Measurements from ENCODE around the gene GXYLT2.

The GXYLT2 gene

DNA sequence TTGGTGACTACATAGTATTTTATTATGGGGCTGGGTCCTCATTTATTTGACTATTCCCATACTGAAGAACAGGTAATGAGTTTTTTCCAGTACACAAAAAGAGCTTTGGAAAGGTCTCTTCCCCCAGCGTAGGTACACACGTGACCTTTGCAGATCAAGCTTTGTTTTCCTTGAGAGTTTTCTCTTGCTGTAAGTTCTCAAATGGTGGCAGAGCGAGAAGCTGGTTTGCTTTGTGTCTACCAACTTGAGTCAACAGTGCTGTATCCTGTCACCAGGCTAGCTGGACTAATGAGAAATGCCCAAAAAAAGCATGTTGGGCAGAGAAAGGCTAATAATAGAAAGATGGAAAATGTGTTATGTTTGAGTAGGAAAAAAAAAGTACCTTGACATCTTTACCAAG, 21.7 kb downstream of the GXYLT2 start:
- no peak for TF ChIP-seq POLR2AphosphoS5 (IDR thresholded peaks at IDR 0.05; ENCODE audit: low read depth, low read length)
- TF ChIP-seq TAF1 (IDR thresholded peaks at IDR 0.05; ENCODE audit: borderline replicate concordance, insufficient read depth, low read length) = no peak

DNA sequence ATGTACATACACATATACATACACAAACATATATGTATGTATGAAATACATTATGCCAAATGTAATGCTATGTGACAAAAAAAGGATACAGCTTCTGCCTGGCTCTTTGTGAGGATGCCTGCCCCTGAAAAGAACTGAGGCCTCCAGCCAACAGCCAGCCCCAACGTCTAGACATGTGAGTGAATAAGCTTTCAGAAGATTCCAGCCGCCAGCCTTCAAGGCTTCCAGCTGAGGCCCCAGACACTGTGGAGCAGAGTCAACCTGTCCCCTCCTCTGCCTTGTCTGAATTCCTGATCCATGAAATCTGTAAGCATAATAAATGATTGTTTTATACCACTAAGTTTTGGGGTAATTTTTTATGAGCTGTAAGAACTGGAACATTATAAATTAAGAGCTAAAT, 24.7 kb downstream of the GXYLT2 start:
- TF ChIP-seq TAF1 (IDR thresholded peaks at IDR 0.05; ENCODE audit: borderline replicate concordance, insufficient read depth, low read length) (no peak), POLR2AphosphoS5 (IDR thresholded peaks at IDR 0.05; ENCODE audit: low read depth, low read length) (no peak), SIN3A (IDR thresholded peaks at IDR 0.05; ENCODE audit: borderline replicate concordance, insufficient read depth, low read length) (no peak), FOXP2 (optimal IDR thresholded peaks at IDR 0.05; ENCODE audit: borderline replicate concordance, extremely low read depth, extremely low read length, insufficient read depth) (no peak)
- TF ChIP-seq, protein P1, sequence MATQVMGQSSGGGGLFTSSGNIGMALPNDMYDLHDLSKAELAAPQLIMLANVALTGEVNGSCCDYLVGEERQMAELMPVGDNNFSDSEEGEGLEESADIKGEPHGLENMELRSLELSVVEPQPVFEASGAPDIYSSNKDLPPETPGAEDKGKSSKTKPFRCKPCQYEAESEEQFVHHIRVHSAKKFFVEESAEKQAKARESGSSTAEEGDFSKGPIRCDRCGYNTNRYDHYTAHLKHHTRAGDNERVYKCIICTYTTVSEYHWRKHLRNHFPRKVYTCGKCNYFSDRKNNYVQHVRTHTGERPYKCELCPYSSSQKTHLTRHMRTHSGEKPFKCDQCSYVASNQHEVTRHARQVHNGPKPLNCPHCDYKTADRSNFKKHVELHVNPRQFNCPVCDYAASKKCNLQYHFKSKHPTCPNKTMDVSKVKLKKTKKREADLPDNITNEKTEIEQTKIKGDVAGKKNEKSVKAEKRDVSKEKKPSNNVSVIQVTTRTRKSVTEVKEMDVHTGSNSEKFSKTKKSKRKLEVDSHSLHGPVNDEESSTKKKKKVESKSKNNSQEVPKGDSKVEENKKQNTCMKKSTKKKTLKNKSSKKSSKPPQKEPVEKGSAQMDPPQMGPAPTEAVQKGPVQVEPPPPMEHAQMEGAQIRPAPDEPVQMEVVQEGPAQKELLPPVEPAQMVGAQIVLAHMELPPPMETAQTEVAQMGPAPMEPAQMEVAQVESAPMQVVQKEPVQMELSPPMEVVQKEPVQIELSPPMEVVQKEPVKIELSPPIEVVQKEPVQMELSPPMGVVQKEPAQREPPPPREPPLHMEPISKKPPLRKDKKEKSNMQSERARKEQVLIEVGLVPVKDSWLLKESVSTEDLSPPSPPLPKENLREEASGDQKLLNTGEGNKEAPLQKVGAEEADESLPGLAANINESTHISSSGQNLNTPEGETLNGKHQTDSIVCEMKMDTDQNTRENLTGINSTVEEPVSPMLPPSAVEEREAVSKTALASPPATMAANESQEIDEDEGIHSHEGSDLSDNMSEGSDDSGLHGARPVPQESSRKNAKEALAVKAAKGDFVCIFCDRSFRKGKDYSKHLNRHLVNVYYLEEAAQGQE (IDR thresholded peaks at IDR 0.05; ENCODE audit: insufficient read depth in 1 of 2, low read depth in 2 of 2, low read length in 2 of 2) = no peak

GRCh38 chr3:72914383-72914782, 26.5 kb downstream of the GXYLT2 start:
- TF ChIP-seq, protein P1 (IDR thresholded peaks at IDR 0.05; ENCODE audit: insufficient read depth in 1 of 2, low read depth in 2 of 2, low read length in 2 of 2) = no peak

DNA sequence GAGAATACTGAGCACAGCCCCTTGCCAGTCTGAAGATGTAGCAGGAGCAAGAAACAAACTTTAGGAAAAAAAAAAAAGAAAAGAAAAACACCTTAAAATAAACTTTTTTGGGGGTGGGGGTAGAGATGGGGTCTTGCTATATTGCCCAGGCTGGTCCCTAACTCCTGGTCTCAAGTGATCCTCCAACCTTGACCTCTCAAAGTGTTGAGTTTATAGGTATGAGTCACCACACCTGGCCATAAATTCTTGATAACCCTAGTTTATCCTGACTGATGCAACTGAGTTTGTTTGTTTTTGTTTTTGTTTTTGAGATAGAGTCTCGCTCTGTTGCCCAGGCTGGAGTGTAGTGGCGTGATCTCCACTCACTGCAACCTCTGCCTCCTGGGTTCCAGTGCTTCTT, 28.4 kb downstream of the GXYLT2 start:
- TF ChIP-seq TAF1 (IDR thresholded peaks at IDR 0.05; ENCODE audit: borderline replicate concordance, insufficient read depth, low read length) (no peak), FOXP2 (optimal IDR thresholded peaks at IDR 0.05; ENCODE audit: borderline replicate concordance, extremely low read depth, extremely low read length, insufficient read depth) (no peak), POLR2AphosphoS5 (IDR thresholded peaks at IDR 0.05; ENCODE audit: low read depth, low read length) (no peak), SIN3A (IDR thresholded peaks at IDR 0.05; ENCODE audit: borderline replicate concordance, insufficient read depth, low read length) (no peak)
- TF ChIP-seq, protein P1 (IDR thresholded peaks at IDR 0.05; ENCODE audit: insufficient read depth in 1 of 2, low read depth in 2 of 2, low read length in 2 of 2) = no peak

- TF ChIP-seq FOXP2 (optimal IDR thresholded peaks at IDR 0.05; ENCODE audit: borderline replicate concordance, extremely low read depth, extremely low read length, insufficient read depth) = no peak
Measured at GRCh38 chr3:72919520-72919919, 31.7 kb downstream of the GXYLT2 start.

DNA sequence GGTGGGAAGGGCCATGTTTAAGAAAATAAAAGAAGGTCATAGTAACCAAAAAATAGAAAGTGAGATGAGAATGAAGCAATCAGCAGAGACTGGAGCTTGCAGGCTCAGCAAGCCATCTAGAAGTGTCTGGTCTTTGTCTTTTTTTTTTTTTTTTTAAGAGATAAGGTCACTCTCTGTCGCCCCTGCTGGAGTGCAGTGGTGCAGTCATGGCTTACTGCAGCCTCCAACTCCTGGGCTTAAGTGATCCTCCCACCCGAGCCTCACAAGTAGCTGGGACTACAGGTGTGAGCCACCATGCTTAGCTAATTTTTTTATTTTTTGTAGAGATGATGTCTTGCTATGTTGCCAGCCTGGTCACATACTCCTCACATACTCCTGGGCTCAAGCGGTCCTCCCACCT, 36.2 kb downstream of the GXYLT2 start:
- TF ChIP-seq SIN3A (IDR thresholded peaks at IDR 0.05; ENCODE audit: borderline replicate concordance, insufficient read depth, low read length) (no peak), FOXP2 (optimal IDR thresholded peaks at IDR 0.05; ENCODE audit: borderline replicate concordance, extremely low read depth, extremely low read length, insufficient read depth) (no peak), POLR2AphosphoS5 (IDR thresholded peaks at IDR 0.05; ENCODE audit: low read depth, low read length) (no peak), TAF1 (IDR thresholded peaks at IDR 0.05; ENCODE audit: borderline replicate concordance, insufficient read depth, low read length) (no peak)
- TF ChIP-seq, protein P1 (IDR thresholded peaks at IDR 0.05; ENCODE audit: insufficient read depth in 1 of 2, low read depth in 2 of 2, low read length in 2 of 2) = no peak
